ENCODE results near the gene SYNE1. TPM values are rescaled to one million over a fixed set of nuclear protein-coding genes. Genes with fewer than 3 reads are reported as not detected.

SYNE1 gene
- total RNA-seq, 3 donors from 2014 or later: 16.8 to 78.6 (median 22.3) TPM

- DNase-seq (no peak), ATAC-seq (no peak)
- no peaks in the 10 kb centered on the region for H3K36me3 ChIP-seq (ENCODE audit: low read depth)
- H3K4me3 ChIP-seq: no peak overlapping the region
- H3K9me3 ChIP-seq: no peaks in the 10 kb centered on the region
- TF ChIP-seq CTCF (IDR thresholded peaks at IDR 0.05): no peak
- intact Hi-C loops (cut with DNase I, micrococcal nuclease): no loop called here
- no peaks in the 10 kb centered on the region for H3K4me1 ChIP-seq (ENCODE audit: low read depth)
These were observed 470.3 kb downstream of the SYNE1 start for GRCh38 chr6:152166897-152167296.

- intact Hi-C loops (cut with DNase I, micrococcal nuclease): no loop called here
- DNase-seq (no peak), ATAC-seq (no peak)
- no peaks in the 10 kb centered on the region for H3K4me1 ChIP-seq (ENCODE audit: low read depth)
- H3K4me3 ChIP-seq: no peak overlapping the region
- H3K36me3 ChIP-seq (ENCODE audit: low read depth): no peaks in the 10 kb centered on the region
- TF ChIP-seq CTCF (IDR thresholded peaks at IDR 0.05): no peak
- H3K9me3 ChIP-seq: no peaks in the 10 kb centered on the region
These were observed 470.7 kb downstream of the SYNE1 start for GRCh38 chr6:152166497-152166896.

- ATAC-seq: no peak
- Histone ChIP-seq H3K9me3 (no peaks in the 10 kb centered on the region), H3K4me3 (no peak overlapping the region), H3K36me3 (ENCODE audit: low read depth) (no peaks in the 10 kb centered on the region), H3K4me1 (ENCODE audit: low read depth) (no peaks in the 10 kb centered on the region)
- DNase-seq: no peak
- intact Hi-C loops (cut with DNase I, micrococcal nuclease): no loop called here
- no peak for TF ChIP-seq CTCF (IDR thresholded peaks at IDR 0.05)
These were observed 472.2 kb downstream of the SYNE1 start for GRCh38 chr6:152164957-152165356.

- intact Hi-C loops (cut with DNase I, micrococcal nuclease): no loop called here
- no peaks in the 10 kb centered on the region for H3K9me3 ChIP-seq
- H3K36me3 ChIP-seq (ENCODE audit: low read depth): no peaks in the 10 kb centered on the region
- DNase-seq: no peak
- TF ChIP-seq CTCF (IDR thresholded peaks at IDR 0.05): no peak
- no peak overlapping the region for H3K4me3 ChIP-seq
- no peak for ATAC-seq
- no peaks in the 10 kb centered on the region for H3K4me1 ChIP-seq (ENCODE audit: low read depth)
These were observed 475.7 kb downstream of the SYNE1 start for GRCh38 chr6:152161501-152161900.

GRCh38 chr6:152160346-152160745, 476.8 kb downstream of the SYNE1 start:
- ATAC-seq: no peak

More at GRCh38 chr6:152160346-152160745, 476.8 kb downstream of the SYNE1 start:
- Histone ChIP-seq H3K4me3 (no peak overlapping the region), H3K9me3 (no peaks in the 10 kb centered on the region), H3K36me3 (ENCODE audit: low read depth) (no peaks in the 10 kb centered on the region), H3K4me1 (ENCODE audit: low read depth) (no peaks in the 10 kb centered on the region)
- no peak for DNase-seq
- TF ChIP-seq CTCF (IDR thresholded peaks at IDR 0.05): no peak
- intact Hi-C loops (cut with DNase I, micrococcal nuclease): no loop called here
